Stimulated activated CD4-positive, alpha-beta T cell treated with anti-CD3 and anti-CD28 coated beads, Interleukin-1b, Interleukin-23, amount 100 ng/mL, for 48 hours (primary cell): ENCODE results near the gene SFRP4.
"Not testable (repeated sequence)": the region's sequence is repeated elsewhere in the genome, so short reads cannot be mapped to it uniquely, and the experiment has no call there.

Experiments
- DNase-seq: peaks from one replicate; pipeline ENCODE4 v3.0.0-alpha.2; 2020

The SFRP4 gene

GRCh38 chr7:37916673-37917660 lies at the start of gene SFRP4:
Gene SFRP4, minus strand, starts transcription at chr7:37916817. Its CDS starts 280 bp downstream, at chr7:37916537.
- no peak for DNase-seq

DNA sequence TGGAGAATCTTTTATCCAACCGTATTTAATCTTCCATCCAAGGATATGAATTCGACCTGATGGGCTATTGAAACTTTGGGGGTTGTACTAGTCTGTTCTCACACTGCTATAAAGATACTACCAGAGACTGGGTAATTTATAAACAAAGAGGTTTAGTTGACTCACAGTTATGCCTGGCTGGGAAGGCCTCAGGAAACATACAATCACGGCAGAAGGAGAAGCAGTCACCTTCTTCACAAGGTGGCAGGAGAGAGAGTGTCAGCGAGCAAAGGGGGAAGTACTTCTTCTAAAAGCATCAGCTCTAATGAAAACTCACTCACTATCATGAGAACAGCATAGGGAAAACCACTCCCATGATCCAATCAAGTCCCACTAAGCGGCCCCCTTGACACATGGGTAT lies 47.6 kb upstream of the SFRP4 start:
- no peak for DNase-seq

GRCh38 chr7:37961251-37961650 lies 44.6 kb upstream of the SFRP4 start:
- DNase-seq = no peak

DNA sequence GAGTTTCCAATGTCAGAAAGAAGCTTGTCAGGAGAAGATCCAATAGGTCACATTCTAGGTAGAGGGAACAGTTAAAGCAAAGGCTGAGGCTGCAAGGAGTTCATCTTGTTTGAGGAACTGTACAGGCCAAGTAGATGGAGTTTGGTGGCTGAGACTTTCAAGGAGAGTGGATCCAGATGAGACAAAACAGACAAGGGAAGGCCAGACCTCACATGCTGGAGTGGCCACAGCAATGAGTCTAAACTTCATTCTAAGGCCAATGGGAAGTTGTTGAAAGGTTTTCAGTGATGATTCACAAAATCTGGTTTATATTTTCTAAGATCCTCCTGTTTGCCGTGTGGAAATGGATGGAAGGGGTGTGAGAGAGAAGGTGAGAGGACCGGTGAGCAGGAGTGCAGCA lies 43.9 kb upstream of the SFRP4 start:
- no peak for DNase-seq

- no peak for DNase-seq
These were observed 40.8 kb upstream of the SFRP4 start for GRCh38 chr7:37957221-37957970.

GRCh38 chr7:37956791-37957190 lies 40.2 kb upstream of the SFRP4 start:
- no peak for DNase-seq

DNA sequence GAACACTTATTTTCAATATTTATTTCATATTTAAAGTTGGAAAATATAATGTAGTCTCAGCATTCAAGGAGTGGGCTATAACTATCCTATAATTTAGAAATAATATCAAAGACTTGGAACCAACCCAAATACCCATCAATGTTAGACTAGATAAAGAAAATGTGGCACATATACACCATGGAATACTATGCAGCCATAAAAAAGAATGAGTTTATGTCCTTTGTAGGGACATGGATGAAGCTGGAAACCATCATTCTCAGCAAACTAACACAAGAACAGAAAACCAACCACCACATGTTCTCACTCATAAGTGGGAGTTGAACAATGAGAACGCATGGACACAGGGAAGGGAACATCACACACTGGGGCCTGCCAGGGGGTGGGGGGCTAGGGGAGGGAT lies 37.6 kb upstream of the SFRP4 start:
- not testable (repeated sequence) for DNase-seq

GRCh38 chr7:37952240-37952639 lies 35.6 kb upstream of the SFRP4 start:
- DNase-seq = no peak

- no peak for DNase-seq
These were observed 31.3 kb upstream of the SFRP4 start for GRCh38 chr7:37947941-37948210.

DNA sequence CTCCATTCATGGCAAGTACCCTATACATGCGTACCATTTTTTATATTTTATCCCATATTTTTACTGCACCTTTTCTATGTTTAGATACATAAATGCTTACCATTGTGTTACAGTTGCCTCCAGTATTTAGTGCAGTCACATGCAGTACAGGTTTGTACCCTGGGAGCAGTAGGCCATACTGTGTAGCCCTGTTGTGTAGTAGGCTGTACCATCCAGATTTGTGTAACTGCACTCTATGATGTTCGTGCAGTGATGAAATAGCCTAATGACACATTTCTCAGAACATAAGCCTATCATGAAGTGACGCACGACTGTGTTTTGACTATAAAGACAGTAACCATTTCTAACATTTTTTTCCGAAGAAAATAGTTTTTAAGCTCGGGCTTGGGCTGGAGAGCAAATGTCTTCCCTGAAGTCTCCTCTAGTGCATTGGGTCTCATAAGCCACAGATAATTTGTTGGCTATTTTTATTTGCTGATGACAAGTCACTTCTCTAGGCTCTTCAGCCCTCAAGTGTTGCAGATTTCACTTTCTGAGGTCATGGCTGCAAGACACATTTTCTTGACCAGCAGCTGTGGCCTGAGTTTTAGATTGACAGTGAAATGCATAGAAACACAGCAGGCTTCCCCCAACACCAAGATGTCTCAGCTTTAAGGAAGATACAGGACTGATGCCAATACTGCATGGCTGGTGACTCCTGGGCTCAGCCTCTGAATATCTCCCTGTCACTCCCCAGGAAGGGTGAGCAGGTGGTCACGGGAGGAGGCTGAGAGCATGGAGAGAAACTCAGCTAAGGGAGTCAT lies 30.7 kb upstream of the SFRP4 start:
- DNase-seq = no peak

- no peak for DNase-seq
These were observed 28.7 kb upstream of the SFRP4 start for GRCh38 chr7:37945336-37945735.

DNA sequence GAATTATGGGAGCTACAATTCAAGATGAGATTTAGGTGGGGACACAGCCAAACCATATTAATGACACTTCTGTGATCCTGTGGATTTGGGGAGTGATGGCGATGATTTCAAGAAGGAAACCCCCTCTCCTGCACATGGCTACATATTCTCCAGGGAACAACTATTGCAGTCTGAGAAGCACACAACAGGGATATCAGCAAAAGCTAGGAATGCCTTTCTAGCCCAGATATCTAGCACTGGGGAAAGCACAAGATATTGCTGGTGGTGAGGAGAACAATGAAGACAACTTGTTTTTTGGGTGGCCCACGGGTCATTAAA lies 28.1 kb upstream of the SFRP4 start:
- DNase-seq = no peak

DNA sequence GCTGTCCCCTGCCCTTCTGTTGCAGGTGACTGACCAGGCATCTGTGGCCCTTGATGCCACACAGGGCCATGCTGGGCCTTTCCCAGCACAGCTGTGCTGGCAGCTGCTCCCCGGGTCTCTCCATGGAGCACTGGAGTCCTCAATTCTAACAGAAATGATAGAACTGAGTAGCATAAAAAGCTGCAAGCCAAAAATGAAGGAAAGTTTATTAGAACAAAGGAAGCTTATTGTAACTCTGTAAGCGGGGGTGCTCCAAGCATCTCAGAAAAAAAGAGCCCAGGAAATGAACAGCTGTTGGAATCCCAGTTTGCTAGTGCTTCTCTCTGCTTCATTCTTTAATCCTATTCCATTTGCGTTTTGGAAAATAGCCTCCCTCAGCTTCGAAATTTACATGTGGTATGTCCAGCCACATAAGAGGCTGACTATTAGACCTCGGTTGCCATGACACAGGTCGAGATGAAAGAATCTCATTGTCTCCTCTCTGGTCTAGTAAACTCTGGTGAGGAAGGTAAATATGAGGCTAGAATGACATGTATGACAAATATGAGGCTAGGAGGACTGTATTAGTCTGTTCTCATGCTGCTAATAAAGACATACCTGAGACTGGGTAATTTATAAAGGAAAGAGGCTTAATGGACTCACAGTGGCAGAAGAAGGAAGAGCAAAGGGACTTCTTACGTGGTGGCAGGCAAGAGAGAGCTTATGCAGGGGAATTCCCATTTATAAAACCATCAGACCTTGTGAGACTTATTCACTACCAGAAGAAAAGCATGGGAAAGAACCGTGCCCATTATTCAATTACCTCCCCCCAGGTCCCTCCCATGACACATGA lies 27.5 kb upstream of the SFRP4 start:
- no peak for DNase-seq

DNA sequence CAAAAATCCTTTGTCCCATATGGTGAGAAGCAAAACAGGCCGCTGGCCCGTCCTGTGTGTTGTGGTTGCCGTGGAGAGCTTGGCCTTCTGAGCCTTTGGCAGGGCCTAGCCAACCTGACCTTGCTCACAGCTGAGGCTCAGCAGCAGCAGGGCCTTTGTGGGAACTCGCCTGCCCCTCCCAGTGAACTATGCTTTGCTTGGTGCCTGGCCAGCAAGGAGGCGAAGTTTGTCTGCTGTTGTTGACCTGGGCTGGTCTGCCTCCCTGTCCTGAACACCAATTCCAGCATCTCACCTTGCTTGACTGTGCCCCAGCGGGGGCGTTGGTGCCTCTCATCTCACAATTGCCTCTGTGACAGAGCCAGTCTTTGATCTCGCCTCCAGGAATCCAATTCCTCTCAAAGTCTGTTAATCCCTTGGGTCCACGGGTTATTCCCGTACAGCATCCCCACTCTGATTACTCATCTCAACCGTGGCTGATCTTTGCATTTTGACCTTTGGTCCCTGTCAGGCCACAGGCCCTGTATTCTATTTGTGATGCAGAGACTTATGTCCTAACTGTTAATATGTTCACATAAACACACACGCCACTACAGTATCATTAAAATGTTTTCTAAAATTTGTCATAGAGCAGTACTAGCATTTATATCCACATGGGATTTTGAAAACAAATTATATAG lies 26.5 kb upstream of the SFRP4 start:
- DNase-seq = no peak

DNA sequence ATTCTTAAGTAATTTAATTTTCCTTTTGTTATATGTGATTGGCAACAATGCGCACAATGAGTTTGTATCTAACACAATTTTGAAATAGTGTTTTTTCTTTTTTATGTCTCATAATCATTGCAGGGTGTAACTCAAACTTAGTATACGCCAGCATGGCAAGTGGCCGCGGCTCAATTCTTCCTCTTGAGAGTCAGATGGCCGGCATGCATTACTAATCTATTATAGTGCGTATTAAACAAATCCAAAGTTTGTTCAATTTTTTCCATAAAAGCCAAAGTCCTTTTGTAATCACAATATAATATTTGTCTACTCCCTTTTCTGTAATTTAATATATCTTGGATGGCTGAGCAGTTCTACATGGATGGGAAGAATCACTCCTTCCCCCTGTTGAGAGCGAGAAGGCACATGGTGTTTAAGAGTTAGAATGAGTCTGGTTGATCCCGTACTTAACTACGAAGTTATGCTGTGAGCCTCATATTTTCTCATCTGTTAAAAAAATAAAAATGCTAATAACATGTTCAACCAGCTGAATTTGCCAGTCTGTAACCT lies 16.5 kb upstream of the SFRP4 start:
- no peak for DNase-seq

GRCh38 chr7:37932543-37932942 lies 15.9 kb upstream of the SFRP4 start:
- DNase-seq = no peak

DNA sequence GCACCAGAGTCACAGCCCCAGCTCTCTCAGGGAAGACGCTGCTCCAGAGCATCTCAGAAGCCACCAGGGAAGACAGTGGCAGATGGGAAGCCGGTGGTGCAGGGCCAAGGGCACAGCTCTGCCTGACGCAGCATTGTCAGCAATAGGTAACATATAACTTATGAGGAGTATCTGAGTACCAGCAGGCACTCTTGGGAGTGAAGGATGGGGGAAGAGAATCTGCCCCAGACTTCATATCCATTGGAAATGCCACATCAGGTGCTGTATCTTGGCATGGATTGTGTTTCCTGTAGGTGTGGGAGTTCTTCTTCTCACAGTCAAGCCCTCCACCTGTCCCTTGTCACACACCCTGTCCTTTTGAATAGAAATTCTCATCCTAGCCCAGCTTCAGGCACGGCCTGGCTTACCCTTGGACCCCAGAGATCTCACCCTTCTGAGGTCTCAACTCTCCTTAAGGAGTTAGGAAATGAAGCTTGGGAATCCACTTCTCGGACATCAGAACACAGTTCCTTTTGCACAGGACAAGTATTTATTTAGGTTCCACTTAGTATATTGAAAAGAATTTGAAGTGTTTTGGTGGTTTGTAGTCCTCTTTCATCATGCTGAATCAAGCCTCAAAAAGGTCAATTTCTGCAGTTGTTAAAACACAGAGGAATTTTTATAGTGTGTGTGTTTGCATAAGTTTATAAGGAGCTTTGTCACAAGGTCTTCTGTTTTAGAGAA lies 13.8 kb upstream of the SFRP4 start:
- DNase-seq = no peak

GRCh38 chr7:37928878-37929277 lies 12.3 kb upstream of the SFRP4 start:
- no peak for DNase-seq

DNA sequence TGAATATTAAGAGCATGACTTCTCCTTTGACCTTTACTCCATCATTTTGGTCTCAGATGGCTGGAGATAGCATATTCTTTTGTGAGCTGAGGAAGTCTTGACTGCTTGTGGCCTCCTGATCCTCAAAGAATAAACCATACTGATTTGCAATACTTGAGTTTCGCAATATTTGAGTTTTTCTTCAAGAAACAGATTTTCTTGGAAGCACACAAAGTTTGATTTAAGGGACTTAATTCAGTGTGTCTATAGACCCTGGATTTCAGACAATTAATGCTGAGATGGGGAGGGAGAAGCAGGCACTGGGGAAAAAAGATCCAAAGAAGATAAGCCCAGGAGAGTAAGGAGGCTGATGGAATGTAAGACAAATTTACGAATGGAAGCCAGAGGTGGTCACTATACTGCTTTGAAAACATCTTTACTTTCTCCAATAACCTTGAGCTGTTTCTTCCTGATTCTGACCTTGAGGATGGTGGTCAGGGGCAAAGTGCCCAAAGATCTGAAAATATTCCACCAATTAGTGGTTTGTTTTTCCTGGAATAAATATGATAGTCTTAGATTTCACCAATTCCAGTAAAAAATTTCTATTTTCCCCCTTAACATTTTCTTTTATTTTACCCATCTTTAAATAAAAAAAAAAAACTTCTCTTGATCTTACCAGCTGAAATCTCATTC lies 11.3 kb upstream of the SFRP4 start:
- no peak for DNase-seq

- DNase-seq = no peak
These were observed 9.0 kb upstream of the SFRP4 start for GRCh38 chr7:37925620-37926019.
